ENCODE data around the gene ABCA3.

GRCh38 chr16:2299915-2300192 is 40.7 kb downstream of the ABCA3 start:
- TF ChIP-seq CTCF (IDR thresholded peaks at IDR 0.05) (no peak), ZFX (IDR thresholded peaks at IDR 0.05; ENCODE audit: borderline replicate concordance) (no peak)
